GM19324 (cell line): ENCODE data around the gene RBPJL.

Experiments
- ATAC-seq: cut with Tn5 transposase; IDR thresholded peaks from one replicate; pipeline ENCODE4 v1.9.1; 2021; ENCODE audit warnings: mild to moderate bottlenecking, moderate library complexity; ENCODE audit not compliant: unreplicated experiment, low FRiP score

RBPJL gene, protein sequence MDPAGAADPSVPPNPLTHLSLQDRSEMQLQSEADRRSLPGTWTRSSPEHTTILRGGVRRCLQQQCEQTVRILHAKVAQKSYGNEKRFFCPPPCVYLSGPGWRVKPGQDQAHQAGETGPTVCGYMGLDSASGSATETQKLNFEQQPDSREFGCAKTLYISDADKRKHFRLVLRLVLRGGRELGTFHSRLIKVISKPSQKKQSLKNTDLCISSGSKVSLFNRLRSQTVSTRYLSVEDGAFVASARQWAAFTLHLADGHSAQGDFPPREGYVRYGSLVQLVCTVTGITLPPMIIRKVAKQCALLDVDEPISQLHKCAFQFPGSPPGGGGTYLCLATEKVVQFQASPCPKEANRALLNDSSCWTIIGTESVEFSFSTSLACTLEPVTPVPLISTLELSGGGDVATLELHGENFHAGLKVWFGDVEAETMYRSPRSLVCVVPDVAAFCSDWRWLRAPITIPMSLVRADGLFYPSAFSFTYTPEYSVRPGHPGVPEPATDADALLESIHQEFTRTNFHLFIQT

GRCh38 chr20:45306431-45306982 lies at the start of gene RBPJL:
RBPJL (plus strand) TSS chr20:45306840; CDS start chr20:45306923, 83 bp downstream.
- ATAC-seq, result no peak

- no peak for ATAC-seq
These were observed 49.5 kb upstream of the RBPJL start for GRCh38 chr20:45257161-45257560.

DNA sequence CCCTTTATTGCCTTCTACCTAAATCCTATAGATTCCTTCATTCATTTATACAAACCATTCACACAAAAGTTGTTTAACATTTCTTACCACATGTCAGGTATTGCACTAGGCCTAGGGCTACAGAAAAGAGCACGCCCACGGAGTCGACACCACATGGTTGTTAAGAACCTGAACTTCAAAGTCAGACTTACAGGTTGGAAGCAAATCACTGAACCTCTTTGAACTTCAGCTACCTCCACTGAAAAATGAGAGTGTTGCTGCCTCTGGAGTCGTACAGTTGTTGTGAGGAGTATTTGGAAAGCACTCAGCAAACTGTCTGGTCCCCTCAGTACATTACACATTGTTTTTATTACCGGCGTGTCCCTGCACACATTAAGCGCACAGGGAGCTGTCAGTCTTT lies 48.9 kb upstream of the RBPJL start:
- no peak for ATAC-seq

DNA sequence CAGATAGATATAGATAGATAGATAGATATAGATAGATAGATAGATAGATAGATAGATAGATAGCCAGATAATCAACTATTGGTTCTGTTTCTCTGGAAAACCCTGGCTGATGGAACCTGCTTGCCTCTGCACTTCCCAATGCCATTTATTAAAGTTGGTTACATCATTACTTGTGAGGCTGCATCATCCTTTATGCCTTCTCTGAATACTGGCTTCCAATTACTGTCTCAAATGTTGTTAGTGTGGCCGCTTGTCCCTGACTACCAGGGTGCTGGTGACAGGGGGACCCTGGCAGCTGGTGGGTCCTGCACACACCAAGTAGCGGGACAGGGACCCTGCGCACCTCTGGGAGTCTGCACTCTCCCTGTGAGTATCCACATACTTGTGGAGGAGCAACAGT lies 48.4 kb upstream of the RBPJL start:
- ATAC-seq, result no peak

GRCh38 chr20:45258664-45259063 lies 48.0 kb upstream of the RBPJL start:
- ATAC-seq, result no peak

GRCh38 chr20:45263556-45264266 lies 42.9 kb upstream of the RBPJL start:
- no peak for ATAC-seq

GRCh38 chr20:45266977-45267376 lies 39.7 kb upstream of the RBPJL start:
- ATAC-seq, result no peak

DNA sequence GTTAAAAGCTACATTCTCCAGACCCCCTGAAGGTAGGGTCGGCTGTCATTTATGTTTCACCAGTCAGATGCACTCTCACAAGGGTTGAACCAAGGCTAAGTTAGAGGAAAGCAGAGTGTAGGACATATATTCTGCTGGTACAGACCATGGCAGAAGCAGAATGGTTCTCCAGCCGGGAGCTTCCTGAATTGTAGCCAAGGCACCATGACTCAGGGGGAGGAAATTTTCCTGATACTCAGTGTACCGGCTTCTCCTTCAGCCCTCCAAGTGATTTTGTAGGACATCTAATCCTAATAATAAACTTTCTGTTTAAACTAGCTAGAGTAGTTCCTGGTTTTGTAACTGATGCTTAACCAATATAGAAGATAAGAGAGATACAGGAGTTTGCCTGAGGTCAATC lies 38.1 kb upstream of the RBPJL start:
- no peak for ATAC-seq

- no peak for ATAC-seq
These were observed 37.6 kb upstream of the RBPJL start for GRCh38 chr20:45269056-45269455.

DNA sequence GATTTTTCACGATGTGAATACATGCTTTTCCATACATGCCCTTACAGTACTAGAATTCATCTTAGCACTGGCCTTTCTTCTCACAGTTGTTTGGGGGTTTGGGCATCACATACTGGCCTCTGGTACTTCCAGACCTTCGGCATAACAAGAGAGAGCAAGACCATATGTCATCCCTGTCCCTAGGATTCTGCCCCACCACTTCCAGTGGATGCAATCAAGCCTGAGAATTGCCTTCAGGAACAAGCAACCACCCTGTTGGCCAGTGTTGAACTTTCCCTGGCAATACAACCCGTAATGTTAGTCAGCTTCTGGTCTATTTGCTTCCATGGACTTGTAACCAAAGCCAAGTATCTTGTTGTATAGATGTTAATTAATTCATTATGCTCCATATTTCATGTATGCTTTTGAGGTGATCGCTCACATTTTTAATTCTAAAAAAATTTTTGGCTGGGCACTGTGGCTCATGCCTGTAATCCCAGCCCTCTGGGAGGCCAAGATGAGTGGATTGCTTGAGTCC lies 36.8 kb upstream of the RBPJL start:
- ATAC-seq, result no peak

DNA sequence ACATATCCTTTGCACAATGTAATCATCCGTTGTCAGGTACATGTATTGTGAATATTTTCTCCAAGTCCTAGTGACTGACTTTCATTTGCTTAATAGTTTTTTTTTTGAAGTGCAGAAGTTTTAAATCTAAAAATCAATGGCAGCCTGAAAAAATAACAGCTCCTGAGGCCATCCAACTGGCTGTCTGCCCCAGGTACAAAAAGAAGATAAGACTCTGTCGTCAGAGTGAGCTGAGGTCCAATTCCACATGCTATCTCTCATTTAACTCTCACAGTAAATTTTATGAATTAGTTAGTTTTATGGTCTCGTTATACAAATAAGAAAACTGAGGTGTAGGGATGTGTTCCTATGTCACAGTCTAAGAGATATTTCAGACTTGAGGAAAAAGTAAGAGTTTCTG lies 31.3 kb upstream of the RBPJL start:
- ATAC-seq, result no peak

DNA sequence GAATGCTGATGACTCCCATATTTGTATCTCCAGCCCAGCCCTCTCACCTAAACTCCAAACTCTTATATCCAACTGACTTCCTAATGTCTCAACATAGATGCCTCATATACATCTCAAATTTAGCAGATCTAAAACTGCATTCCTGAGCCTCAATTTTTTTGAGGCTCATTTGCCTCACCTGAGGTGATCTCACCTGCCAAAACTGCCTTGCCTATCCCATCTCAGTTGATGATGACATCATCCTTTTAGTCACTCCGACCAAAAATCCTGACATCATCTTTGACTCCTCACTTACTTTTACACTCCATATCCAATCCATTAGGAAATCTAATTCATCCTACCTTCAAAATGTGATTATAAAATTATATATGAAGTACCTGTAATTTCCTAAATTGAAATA lies 26.6 kb upstream of the RBPJL start:
- ATAC-seq, result no peak

DNA sequence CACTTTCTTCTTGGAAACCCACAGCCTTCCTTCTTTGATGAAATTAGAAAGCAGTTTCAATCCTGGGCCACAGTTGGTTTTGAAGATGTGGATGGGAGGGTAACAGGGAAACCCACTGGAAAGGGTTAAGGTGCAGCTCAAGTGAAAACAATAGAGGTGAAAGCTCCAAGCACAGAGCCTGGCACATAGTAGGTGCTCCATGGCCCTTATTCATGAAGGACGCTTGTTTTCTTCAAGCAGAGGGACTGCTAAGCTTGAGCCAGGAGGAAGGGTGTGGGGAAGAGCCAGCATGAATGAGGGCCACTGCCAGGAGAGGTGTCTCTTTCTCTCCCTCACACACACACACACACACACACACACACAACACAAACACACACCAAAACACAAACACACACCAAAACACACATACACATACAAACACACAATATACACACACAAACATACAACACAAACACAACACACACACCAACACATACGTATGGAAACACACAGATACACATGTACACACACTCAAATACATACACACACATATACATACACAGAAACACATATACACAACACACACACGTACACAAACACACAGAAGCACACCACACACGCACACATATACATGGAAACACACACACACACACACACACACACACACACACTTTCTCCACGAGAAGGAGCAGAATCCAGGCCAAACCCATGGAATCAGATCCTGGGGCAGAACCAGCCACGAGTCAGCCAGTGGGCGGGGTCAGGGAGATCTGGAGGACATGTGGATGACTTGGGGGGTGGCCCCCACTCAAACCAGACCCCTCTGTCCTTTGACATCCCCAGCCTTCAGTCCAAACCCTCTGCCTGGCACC lies 23.7 kb upstream of the RBPJL start:
- ATAC-seq, result no peak

DNA sequence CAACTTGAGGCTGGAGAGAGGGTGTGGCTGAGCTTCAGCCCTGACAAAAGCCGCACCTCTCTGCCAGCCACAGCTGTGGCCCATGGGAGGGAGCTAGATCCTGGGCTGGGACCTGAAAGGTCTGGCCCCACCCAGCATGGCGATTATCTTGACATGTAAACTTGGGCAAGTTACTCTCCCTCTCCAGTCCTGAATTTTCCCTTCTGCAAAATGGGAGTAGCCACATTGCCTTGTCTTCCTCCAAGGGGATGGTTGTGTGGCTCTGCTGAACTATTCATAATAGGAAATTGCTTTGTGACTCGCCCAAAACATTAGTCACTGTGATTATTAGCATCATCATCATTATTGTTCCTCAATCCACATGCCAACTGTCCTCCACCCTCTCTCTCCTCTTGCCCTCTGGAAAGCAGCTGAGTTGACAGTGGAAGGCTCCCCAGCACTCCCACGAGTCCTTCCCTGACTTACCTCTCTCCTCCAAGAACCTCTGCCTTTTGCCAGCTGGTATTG lies 23.0 kb upstream of the RBPJL start:
- no peak for ATAC-seq

- no peak for ATAC-seq
These were observed 18.3 kb upstream of the RBPJL start for GRCh38 chr20:45288376-45288775.

DNA sequence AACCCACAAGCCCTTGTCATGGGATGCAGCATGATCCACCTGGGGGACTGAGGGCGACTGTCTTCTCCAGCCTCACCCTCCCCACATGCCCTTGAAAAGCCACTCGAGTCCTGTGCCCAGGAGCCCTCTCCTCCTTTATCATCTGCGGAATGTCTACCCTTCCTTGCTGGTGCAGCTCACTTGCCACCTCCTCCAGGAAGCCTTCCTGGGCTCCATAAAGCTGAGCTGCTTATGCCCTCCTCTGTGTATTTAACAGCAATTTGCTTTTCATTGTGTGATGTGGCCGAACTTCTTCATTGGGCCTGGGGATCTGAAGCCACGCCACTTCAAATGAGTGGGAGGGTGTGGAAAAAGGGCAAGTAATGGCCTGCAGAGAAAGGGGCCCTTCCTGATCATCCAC lies 17.8 kb upstream of the RBPJL start:
- ATAC-seq, result no peak

DNA sequence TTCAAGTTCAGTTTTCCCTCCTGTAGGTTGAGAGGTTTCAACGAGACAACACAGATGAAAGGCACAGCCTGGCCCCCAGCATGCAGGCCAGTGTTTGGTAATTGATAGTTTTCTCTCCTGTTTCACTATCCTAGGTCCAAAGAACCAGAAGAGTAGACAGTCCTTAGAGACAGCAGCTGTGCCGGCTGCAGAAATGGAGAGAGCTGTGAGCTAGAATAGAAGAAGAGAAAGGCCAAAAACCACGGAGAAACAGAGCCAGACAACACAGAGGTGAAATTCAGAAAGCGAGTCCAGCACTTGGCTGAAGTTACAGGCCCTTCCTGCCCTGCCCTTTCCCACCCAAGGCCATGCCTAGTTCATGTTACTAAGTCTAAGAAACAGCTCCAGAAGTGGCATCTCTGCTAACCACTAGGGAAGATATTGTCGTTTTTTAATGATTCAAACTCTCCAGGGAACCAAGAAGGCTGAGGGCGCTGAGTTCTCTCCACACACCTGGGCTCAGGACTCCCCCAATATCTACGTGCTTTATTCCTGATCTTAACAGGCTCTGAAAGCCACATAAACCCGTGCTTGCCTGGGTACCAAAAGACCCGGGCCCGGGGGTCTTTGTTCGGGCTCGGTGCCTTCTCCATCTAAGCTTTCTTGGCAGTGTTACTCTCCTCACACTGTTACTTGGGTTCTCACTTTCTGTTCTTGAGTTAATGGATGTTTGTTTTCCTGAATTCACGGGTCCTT lies 16.5 kb upstream of the RBPJL start:
- no peak for ATAC-seq

DNA sequence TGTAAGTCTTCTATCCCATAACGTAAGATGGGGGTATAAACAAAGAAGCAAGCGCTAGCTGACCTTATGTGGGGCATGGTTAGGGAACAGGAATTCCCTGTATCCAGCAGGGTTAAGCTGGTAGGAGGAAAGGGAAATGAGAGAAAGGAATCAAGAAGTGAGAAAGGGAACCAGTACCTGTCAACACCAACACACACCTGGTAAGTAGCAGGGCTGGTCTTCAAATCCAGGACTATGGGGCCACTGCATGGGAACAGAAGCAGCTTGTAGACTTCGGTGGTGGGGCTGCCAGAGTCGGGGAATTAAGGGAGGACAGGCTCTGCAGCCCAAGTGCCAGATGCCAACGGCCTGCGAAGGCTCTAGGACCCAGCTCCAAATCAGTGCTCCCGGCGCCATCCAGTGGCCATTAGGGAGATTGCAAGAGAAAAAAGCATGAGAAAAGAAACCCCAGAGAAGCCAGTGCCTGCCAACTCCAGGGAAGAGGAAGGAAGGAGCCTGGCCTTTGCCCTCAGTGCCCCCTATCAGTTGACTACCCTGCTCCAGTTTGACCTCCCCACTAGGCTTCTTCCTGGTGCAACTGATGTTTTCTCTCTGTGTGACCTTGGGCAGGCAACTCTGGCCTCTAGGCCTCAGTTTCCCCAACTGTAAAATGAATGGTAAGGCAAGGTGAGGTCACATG lies 15.8 kb upstream of the RBPJL start:
- no peak for ATAC-seq

DNA sequence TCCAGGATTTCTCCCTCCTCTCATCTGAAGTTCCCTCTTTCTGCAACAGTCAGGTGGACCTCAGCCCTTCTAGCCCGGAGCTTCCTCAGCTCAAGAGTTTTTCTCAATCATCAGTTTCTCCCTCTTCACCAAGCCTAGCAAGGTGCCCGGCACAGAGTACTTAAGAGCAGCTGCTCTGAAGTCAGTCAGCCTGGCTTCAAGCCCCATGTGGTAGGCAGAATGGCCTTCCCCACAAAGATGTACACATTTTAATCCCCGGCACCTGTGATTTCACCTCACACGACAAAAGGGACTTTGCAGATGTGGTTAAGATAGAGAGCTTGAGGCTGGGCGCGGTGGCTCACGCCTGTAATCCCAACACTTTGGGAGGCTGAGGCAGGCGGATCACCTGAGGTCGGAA lies 15.1 kb upstream of the RBPJL start:
- no peak for ATAC-seq
